GM23338 (cell line): ENCODE measurements around the gene TRIO. TPM values are rescaled to one million over a fixed set of nuclear protein-coding genes. Genes with fewer than 3 reads are reported as not detected.

Source experiments
- ATAC-seq: fragments of 200-7000 bp; cut with Tn5 transposase; 3 replicates; pipeline ENCODE4 v1.9.1; 2020
- DNase-seq: peaks from one replicate; pipeline ENCODE4 v3.0.0-alpha.2; 2015; ENCODE audit warnings: low spot score
- H2AFZ ChIP-seq: fragments of 200-600 bp; sonication (generic); 2 replicates; pipeline ENCODE4 v1.8.0; 2016; ENCODE audit warnings: antibody characterized with exemption, mild to moderate bottlenecking, moderate library complexity
- H3F3A ChIP-seq: fragments of 200-600 bp; sonication (generic); replicated peaks from 2 replicates; pipeline ENCODE4 v1.8.0; 2017; ENCODE audit warnings: antibody characterized with exemption, mixed run types, low read depth
- H3K27ac ChIP-seq: fragments of 200-600 bp; sonication (generic); 2 replicates; pipeline ENCODE4 v1.6.1; 2016; ENCODE audit warnings: low read depth
- H3K27me3 ChIP-seq: fragments of 200-600 bp; sonication (generic); 2 replicates; pipeline ENCODE4 v1.8.0; 2016; ENCODE audit warnings: mild to moderate bottlenecking, mixed run types, moderate library complexity; ENCODE audit not compliant: insufficient read depth
- H3K36me3 ChIP-seq: fragments of 200-600 bp; sonication (generic); 2 replicates; pipeline ENCODE4 v1.8.0; 2016; ENCODE audit warnings: mild to moderate bottlenecking; ENCODE audit not compliant: insufficient read depth
- H3K4me1 ChIP-seq: fragments of 200-600 bp; sonication (generic); 2 replicates; pipeline ENCODE4 v1.8.0; 2016; ENCODE audit warnings: mild to moderate bottlenecking, moderate library complexity; ENCODE audit not compliant: insufficient read depth
- H3K4me2 ChIP-seq: fragments of 200-600 bp; sonication (generic); 2 replicates; pipeline ENCODE4 v1.7.1; 2017; ENCODE audit warnings: mixed run types
- H3K4me3 ChIP-seq: fragments of 200-600 bp; sonication (generic); 2 replicates; pipeline ENCODE4 v1.6.1; 2016; ENCODE audit warnings: mixed run types
- H3K79me2 ChIP-seq: fragments of 200-600 bp; sonication (generic); replicated peaks from 2 replicates; pipeline ENCODE4 v1.8.0; 2017; ENCODE audit warnings: mild to moderate bottlenecking; ENCODE audit not compliant: insufficient read depth
- H3K9me2 ChIP-seq: fragments of 200-600 bp; sonication (generic); 2 replicates; pipeline ENCODE4 v1.8.0; 2017; ENCODE audit not compliant: insufficient read depth
- H4K20me1 ChIP-seq: fragments of 200-600 bp; sonication (generic); replicated peaks from 2 replicates; pipeline ENCODE4 v1.8.0; 2017; ENCODE audit warnings: mild to moderate bottlenecking; ENCODE audit not compliant: insufficient read depth
- H3K27ac Mint-ChIP-seq: 2 replicates; pipeline ENCODE4 v1.8.0; 2020; ENCODE audit warnings: inconsistent platforms, mild to moderate bottlenecking, moderate library complexity, mixed read lengths
- H3K27me3 Mint-ChIP-seq: 3 replicates; pipeline ENCODE4 v1.8.0; 2022; ENCODE audit warnings: low read depth, mild to moderate bottlenecking, moderate library complexity, mixed read lengths, inconsistent platforms; ENCODE audit not compliant: insufficient read depth, poor library complexity
- H3K36me3 Mint-ChIP-seq: 3 replicates; pipeline ENCODE4 v1.8.0; 2021; ENCODE audit warnings: low read depth, mild to moderate bottlenecking, inconsistent platforms, moderate library complexity, mixed read lengths
- H3K4me1 Mint-ChIP-seq: 3 replicates; pipeline ENCODE4 v1.8.0; 2020; ENCODE audit warnings: mild to moderate bottlenecking, inconsistent platforms, mixed read lengths
- H3K4me3 Mint-ChIP-seq: 3 replicates; pipeline ENCODE4 v1.8.0; 2021; ENCODE audit warnings: moderate library complexity, mild to moderate bottlenecking, inconsistent platforms, mixed read lengths
- H3K9me3 Mint-ChIP-seq: 3 replicates; pipeline ENCODE4 v1.8.0; 2020; ENCODE audit warnings: moderate library complexity, mild to moderate bottlenecking, inconsistent platforms, mixed read lengths
- CREB1 ChIP-seq: fragments of 250-450 bp; sonication (Bioruptor Pico); IDR thresholded peaks from 2 replicates; pipeline ENCODE4 v1.5.0; 2020; ENCODE audit warnings: low read depth, mild to moderate bottlenecking, moderate library complexity
- CTCF ChIP-seq, 2 experiments: fragments of 200-600 bp in 1 of 2; sonication (generic) in 1 of 2; conservative IDR thresholded peaks; 2 replicates each; pipeline versions ENCODE4 v1.5.1 to v1.6.1; 2016 to 2017; ENCODE audit warnings: antibody characterized with exemption in 2 of 2, low read depth in 2 of 2, mild to moderate bottlenecking in 2 of 2, moderate library complexity in 1 of 2
- ETS1 ChIP-seq: IDR thresholded peaks from 2 replicates; pipeline ENCODE4 v1.6.1; 2016; ENCODE audit warnings: antibody characterized with exemption
- EZH2 ChIP-seq: fragments of 200-600 bp; sonication (generic); IDR thresholded peaks from one replicate; pipeline ENCODE4 v1.8.0; 2017; ENCODE audit warnings: antibody characterized with exemption, mild to moderate bottlenecking, low read depth; ENCODE audit not compliant: unreplicated experiment
- EZH2phosphoT487 ChIP-seq: fragments of 200-600 bp; sonication (generic); IDR thresholded peaks from one replicate; pipeline ENCODE4 v1.8.1; 2018; ENCODE audit warnings: antibody characterized with exemption; ENCODE audit not compliant: unreplicated experiment
- JUNB ChIP-seq: IDR thresholded peaks from one replicate; pipeline ENCODE4 v1.6.1; 2016; ENCODE audit warnings: antibody characterized with exemption; ENCODE audit not compliant: unreplicated experiment
- NANOG ChIP-seq: IDR thresholded peaks from 2 replicates; pipeline ENCODE4 v1.6.1; 2016; ENCODE audit warnings: antibody characterized with exemption, borderline replicate concordance
- POLR2AphosphoS5 ChIP-seq: IDR thresholded peaks from 2 replicates; pipeline ENCODE4 v1.6.1; 2016; ENCODE audit warnings: antibody characterized with exemption, low read depth
- REST ChIP-seq: IDR thresholded peaks from one replicate; pipeline ENCODE4 v1.6.1; 2018; ENCODE audit warnings: antibody characterized with exemption; ENCODE audit not compliant: unreplicated experiment
- STAT1 ChIP-seq: IDR thresholded peaks from one replicate; pipeline ENCODE4 v1.6.1; 2016; ENCODE audit warnings: antibody characterized with exemption; ENCODE audit not compliant: unreplicated experiment
- ZNF114 ChIP-seq: fragments of 250-450 bp; sonication (Bioruptor Pico); IDR thresholded peaks from 2 replicates; pipeline ENCODE4 v1.5.0; 2020; ENCODE audit warnings: mild to moderate bottlenecking, moderate library complexity
- ZNF331 ChIP-seq: fragments of 250-450 bp; sonication (Bioruptor Pico); IDR thresholded peaks from 2 replicates; pipeline ENCODE4 v1.5.0; 2020; ENCODE audit warnings: low read depth, mild to moderate bottlenecking, moderate library complexity
- ZNF462 ChIP-seq: fragments of 250-450 bp; sonication (Bioruptor Pico); IDR thresholded peaks from 2 replicates; pipeline ENCODE4 v1.5.0; 2020; ENCODE audit warnings: mild to moderate bottlenecking, moderate library complexity
- polyA plus RNA-seq: library from polyadenylated mRNA; unstranded; fragments of >200 nt; fragmentation: Nextera tagmentation; extraction: Ambion mirVana; gene quantifications from 2 replicates; pipeline ENCODE4 v1.2.1, GENCODE V29; 2016
- total RNA-seq: library from RNA; depleted of rRNA; stranded (reverse); fragments of >200 nt; shearing (Covaris generic); gene quantifications from 2 replicates; pipeline ENCODE4 v1.2.3, GENCODE V29; 2014

TRIO gene
- total and polyA plus RNA-seq, 2 experiments from 2014 or later: 13.8 to 113 TPM

- H3K4me3 Mint-ChIP-seq: peak overlapping the region; percentile 44; the same call in 1 of the 3 replicates
- no peaks in the 10 kb centered on the region for H3K36me3 Mint-ChIP-seq
- peak overlapping the region; percentile 27; the same call in 1 of the 2 replicates for H3K27ac ChIP-seq
- ATAC-seq (no peak), DNase-seq (no peak)
- peaks cover 4% of the 10 kb centered on the region for H3K27me3 Mint-ChIP-seq
- H3K36me3 ChIP-seq: no peaks in the 10 kb centered on the region
- no peaks in the 10 kb centered on the region for H3K27me3 ChIP-seq
- peak overlapping the region; percentile 19; the same call in 1 of the 2 replicates for H3K4me2 ChIP-seq
- H3K9me3 Mint-ChIP-seq: no peaks in the 10 kb centered on the region
- no peak for TF ChIP-seq POLR2AphosphoS5
- TF ChIP-seq CTCF (conservative IDR thresholded peaks at IDR 0.05; ENCODE audit: low read depth in 2 of 2): no peak
- no peak for TF ChIP-seq EZH2phosphoT487
- no peak for TF ChIP-seq ZNF331 (CRISPR knock-in tag)
- no peak for TF ChIP-seq NANOG
- no peak for TF ChIP-seq CREB1 (CRISPR knock-in tag)
- TF ChIP-seq EZH2: no peak
- no peak for TF ChIP-seq STAT1
- no peak for TF ChIP-seq JUNB
- TF ChIP-seq ZNF114: no peak
- TF ChIP-seq REST: no peak
- no peak for TF ChIP-seq ETS1
- no peak for TF ChIP-seq ZNF462 (CRISPR knock-in tag)
- no peaks in the 10 kb centered on the region for H3F3A ChIP-seq
- H3K4me3 ChIP-seq: no peak overlapping the region
- peaks cover 79% of the 10 kb centered on the region for H3K4me1 ChIP-seq
- H3K4me1 Mint-ChIP-seq: peaks cover 74% of the 10 kb centered on the region
- H4K20me1 ChIP-seq: peaks cover 33% of the 10 kb centered on the region
- H3K79me2 ChIP-seq: peaks cover 100% of the 10 kb centered on the region
- H3K9me2 ChIP-seq: no peaks in the 10 kb centered on the region
- H2AFZ ChIP-seq: no peak overlapping the region
- H3K27ac Mint-ChIP-seq: no peak overlapping the region
Observed at GRCh38 chr5:14187157-14187556, 44.0 kb downstream of the TRIO start.
